GM10847 (cell line): Measurements from ENCODE around the gene SDCBP2.

ENCODE experiments used
- POLR2A ChIP-seq: IDR thresholded peaks from 2 replicates; pipeline ENCODE4 v1.6.1; 2011; ENCODE audit not compliant: insufficient read length; ENCODE audit errors: extremely low read depth

The SDCBP2 gene

GRCh38 chr20:1326031-1326930 is 2.7 kb downstream of the SDCBP2 start:
- TF ChIP-seq POLR2A: no peak

GRCh38 chr20:1325173-1326030 is 3.5 kb downstream of the SDCBP2 start:
- peak; percentile 93 for TF ChIP-seq POLR2A

GRCh38 chr20:1324598-1325172 is 4.3 kb downstream of the SDCBP2 start:
- TF ChIP-seq POLR2A: no peak

GRCh38 chr20:1323830-1324597 is 4.9 kb downstream of the SDCBP2 start:
- TF ChIP-seq POLR2A: no peak

- no peak for TF ChIP-seq POLR2A
Measured at GRCh38 chr20:1323256-1323655, 5.7 kb downstream of the SDCBP2 start.

GRCh38 chr20:1322511-1323245 is 6.3 kb downstream of the SDCBP2 start:
- TF ChIP-seq POLR2A: no peak

GRCh38 chr20:1321654-1321939 is 7.3 kb downstream of the SDCBP2 start:
- TF ChIP-seq POLR2A: no peak

GRCh38 chr20:1320902-1321653 is 7.9 kb downstream of the SDCBP2 start:
- no peak for TF ChIP-seq POLR2A

GRCh38 chr20:1320016-1320415 is 8.9 kb downstream of the SDCBP2 start:
- no peak for TF ChIP-seq POLR2A

- no peak for TF ChIP-seq POLR2A
Measured at GRCh38 chr20:1319462-1319861, 9.5 kb downstream of the SDCBP2 start.

- TF ChIP-seq POLR2A: no peak
Measured at GRCh38 chr20:1319051-1319450, 9.9 kb downstream of the SDCBP2 start.

- no peak for TF ChIP-seq POLR2A
Measured at GRCh38 chr20:1317545-1318255, 11.2 kb downstream of the SDCBP2 start.

GRCh38 chr20:1315804-1316203 is 13.1 kb downstream of the SDCBP2 start:
- TF ChIP-seq POLR2A: no peak
